Hepatocyte (in vitro differentiated cells): ENCODE results near the gene IL20RB. TPM values are rescaled to one million over a fixed set of nuclear protein-coding genes. Genes with fewer than 3 reads are reported as not detected.

Source experiments
- DNase-seq: peaks from one replicate; pipeline ENCODE4 v3.0.0-alpha.2; 2016; ENCODE audit warnings: low spot score
- H2AFZ ChIP-seq: fragments of 200-600 bp; sonication (generic); 2 replicates; pipeline ENCODE4 v1.6.0; 2016; ENCODE audit warnings: antibody characterized with exemption, mild to moderate bottlenecking
- H3K27ac ChIP-seq: fragments of 200-600 bp; sonication (generic); 2 replicates; pipeline ENCODE4 v1.5.1; 2016; ENCODE audit warnings: mild to moderate bottlenecking
- H3K27me3 ChIP-seq: fragments of 200-600 bp; sonication (generic); 2 replicates; pipeline ENCODE4 v1.6.1; 2016
- H3K36me3 ChIP-seq: fragments of 200-600 bp; sonication (generic); replicated peaks from 2 replicates; pipeline ENCODE4 v1.5.1; 2016; ENCODE audit warnings: low read depth; ENCODE audit not compliant: insufficient read depth
- H3K4me1 ChIP-seq: fragments of 200-600 bp; sonication (generic); 2 replicates; pipeline ENCODE4 v1.5.1; 2016; ENCODE audit warnings: mild to moderate bottlenecking, moderate library complexity; ENCODE audit not compliant: insufficient read depth
- H3K4me2 ChIP-seq: fragments of 200-600 bp; sonication (generic); 2 replicates; pipeline ENCODE4 v1.6.0; 2016
- H3K4me3 ChIP-seq: fragments of 200-600 bp; sonication (generic); 2 replicates; pipeline ENCODE4 v1.5.1; 2016; ENCODE audit warnings: mild to moderate bottlenecking
- H3K79me2 ChIP-seq: fragments of 200-600 bp; sonication (generic); 2 replicates; pipeline ENCODE4 v1.6.0; 2017; ENCODE audit warnings: mild to moderate bottlenecking
- H3K9me2 ChIP-seq: fragments of 200-600 bp; sonication (generic); replicated peaks from 2 replicates; pipeline ENCODE4 v1.6.0; 2017; ENCODE audit warnings: mild to moderate bottlenecking; ENCODE audit not compliant: insufficient read depth
- H3K9me3 ChIP-seq: fragments of 200-600 bp; sonication (generic); 2 replicates; pipeline ENCODE4 v1.5.1; 2016; ENCODE audit warnings: low read depth, mild to moderate bottlenecking
- H4K20me1 ChIP-seq: fragments of 200-600 bp; sonication (generic); 2 replicates; pipeline ENCODE4 v1.6.0; 2016; ENCODE audit warnings: mild to moderate bottlenecking; ENCODE audit not compliant: insufficient read depth, poor library complexity, severe bottlenecking
- CTCF ChIP-seq: fragments of 200-600 bp; sonication (generic); IDR thresholded peaks from 2 replicates; pipeline ENCODE4 v1.5.1; 2016; ENCODE audit warnings: antibody characterized with exemption, mild to moderate bottlenecking; ENCODE audit not compliant: poor library complexity
- EZH2 ChIP-seq: fragments of 200-600 bp; sonication (generic); IDR thresholded peaks from 2 replicates; pipeline ENCODE4 v1.6.1; 2016; ENCODE audit warnings: antibody characterized with exemption, mild to moderate bottlenecking, borderline replicate concordance
- EZH2phosphoT487 ChIP-seq: fragments of 200-600 bp; sonication (generic); IDR thresholded peaks from one replicate; pipeline ENCODE4 v1.6.1; 2018; ENCODE audit warnings: antibody characterized with exemption, mild to moderate bottlenecking, low read depth, moderate library complexity; ENCODE audit not compliant: unreplicated experiment, severe bottlenecking
- WGBS: methylation state at CpG from one replicate; pipeline ENCODE4 v1.1.6; 2016; ENCODE audit warnings: low lambda C conversion rate; ENCODE audit errors: missing lambda C conversion rate; 5-methylcytosine and 5-hydroxymethylcytosine counted together
- polyA plus RNA-seq: library from polyadenylated mRNA; unstranded; fragments of >200 nt; fragmentation: Nextera tagmentation; extraction: Ambion mirVana; gene quantifications from 2 replicates; pipeline ENCODE4 v1.2.1, GENCODE V29; 2016
- total RNA-seq: library from RNA; depleted of rRNA; stranded (reverse); fragments of >200 nt; gene quantifications from 2 replicates; pipeline ENCODE4 v1.2.3, GENCODE V29; 2014

The IL20RB gene
- total and polyA plus RNA-seq, 2 experiments from 2014 or later: 0.50 to 0.59 TPM

- Histone ChIP-seq H4K20me1 (no peaks in the 10 kb centered on the region), H3K4me2 (peak overlapping the region; percentile 88), H3K4me1 (no peaks in the 10 kb centered on the region), H3K9me3 (no peaks in the 10 kb centered on the region), H3K27ac (no peak overlapping the region), H3K4me3 (no peak overlapping the region), H2AFZ (peak overlapping the region; percentile 66), H3K9me2 (no peaks in the 10 kb centered on the region), H3K79me2 (no peaks in the 10 kb centered on the region), H3K27me3 (peaks cover 14% of the 10 kb centered on the region), H3K36me3 (no peaks in the 10 kb centered on the region)
- peak; percentile 92 for DNase-seq
- WGBS: 3% methylated on average over 31 of the region's 31 CpGs
- TF ChIP-seq CTCF: peak; percentile 90
- no peak for TF ChIP-seq EZH2phosphoT487
These were observed 74.8 kb downstream of the IL20RB start for GRCh38 chr3:137032465-137033120.

- Histone ChIP-seq H4K20me1 (no peaks in the 10 kb centered on the region), H2AFZ (no peak overlapping the region), H3K4me3 (no peak overlapping the region), H3K27ac (no peak overlapping the region), H3K4me1 (no peaks in the 10 kb centered on the region), H3K9me3 (no peaks in the 10 kb centered on the region), H3K27me3 (peaks cover 11% of the 10 kb centered on the region), H3K9me2 (no peaks in the 10 kb centered on the region), H3K4me2 (no peak overlapping the region), H3K36me3 (no peaks in the 10 kb centered on the region), H3K79me2 (no peaks in the 10 kb centered on the region)
- 83% methylated on average over 5 of the region's 5 CpGs for WGBS
- no peak for TF ChIP-seq EZH2
- TF ChIP-seq EZH2phosphoT487: no peak
- no peak for TF ChIP-seq CTCF
- DNase-seq: peak; percentile 27
These were observed 77.8 kb downstream of the IL20RB start for GRCh38 chr3:137035631-137036030.

- Histone ChIP-seq H4K20me1 (no peaks in the 10 kb centered on the region), H3K4me3 (no peak overlapping the region), H3K4me2 (no peak overlapping the region), H3K4me1 (no peaks in the 10 kb centered on the region), H3K27me3 (no peaks in the 10 kb centered on the region), H3K36me3 (no peaks in the 10 kb centered on the region), H3K9me3 (no peaks in the 10 kb centered on the region), H3K27ac (no peak overlapping the region), H2AFZ (no peak overlapping the region), H3K9me2 (no peaks in the 10 kb centered on the region), H3K79me2 (no peaks in the 10 kb centered on the region)
- TF ChIP-seq CTCF (no peak), EZH2phosphoT487 (no peak)
- no peak for DNase-seq
These were observed 81.8 kb downstream of the IL20RB start for GRCh38 chr3:137039570-137039969.

GRCh38 chr3:137041251-137041650 is 83.5 kb downstream of the IL20RB start:
- DNase-seq: no peak
- H3K9me3 ChIP-seq: no peaks in the 10 kb centered on the region
- no peaks in the 10 kb centered on the region for H3K36me3 ChIP-seq
- H4K20me1 ChIP-seq: no peaks in the 10 kb centered on the region
- H3K27ac ChIP-seq: no peak overlapping the region
- TF ChIP-seq EZH2phosphoT487 (no peak), CTCF (no peak)
- no peak overlapping the region for H3K4me2 ChIP-seq
- no peak overlapping the region for H3K4me3 ChIP-seq
- WGBS: 58% methylated on average over 2 of the region's 2 CpGs
- no peaks in the 10 kb centered on the region for H3K27me3 ChIP-seq
- H2AFZ ChIP-seq: no peak overlapping the region
- no peaks in the 10 kb centered on the region for H3K4me1 ChIP-seq
- no peaks in the 10 kb centered on the region for H3K9me2 ChIP-seq
- no peaks in the 10 kb centered on the region for H3K79me2 ChIP-seq
